IPS-15b (cell line): ENCODE results near the gene SPOCK1.

Experiments
- H3K27me3 ChIP-seq: one replicate; pipeline ENCODE4 v1.6.1; 2013; ENCODE audit warnings: low read length; ENCODE audit not compliant: control insufficient read depth, insufficient read depth
- H3K36me3 ChIP-seq: one replicate; pipeline ENCODE4 v1.6.1; 2013; ENCODE audit warnings: low read length; ENCODE audit not compliant: control insufficient read depth, insufficient read depth
- H3K4me1 ChIP-seq: one replicate; pipeline ENCODE4 v1.6.1; 2013; ENCODE audit warnings: mild to moderate bottlenecking, low read length; ENCODE audit not compliant: control insufficient read depth, insufficient read depth
- H3K4me3 ChIP-seq: one replicate; pipeline ENCODE4 v1.5.1; 2013; ENCODE audit warnings: low read depth, low read length
- H3K9ac ChIP-seq: one replicate; pipeline ENCODE4 v1.6.1; 2013; ENCODE audit warnings: low read depth, mild to moderate bottlenecking, low read length
- H3K9me3 ChIP-seq: one replicate; pipeline ENCODE4 v1.6.1; 2013; ENCODE audit warnings: mild to moderate bottlenecking, low read length; ENCODE audit not compliant: control insufficient read depth, insufficient read depth

The SPOCK1 gene

GRCh38 chr5:137144656-137145055 is 354.5 kb downstream of the SPOCK1 start:
- H3K4me3 ChIP-seq: no peak overlapping the region
- H3K27me3 ChIP-seq: no peaks in the 10 kb centered on the region
- H3K9me3 ChIP-seq: no peaks in the 10 kb centered on the region
- no peaks in the 10 kb centered on the region for H3K36me3 ChIP-seq
- H3K4me1 ChIP-seq: peaks cover 2% of the 10 kb centered on the region
- H3K9ac ChIP-seq: no peak overlapping the region

GRCh38 chr5:137142764-137143605 is 356.1 kb downstream of the SPOCK1 start:
- Histone ChIP-seq H3K4me1 (peaks cover 2% of the 10 kb centered on the region), H3K9me3 (no peaks in the 10 kb centered on the region), H3K36me3 (no peaks in the 10 kb centered on the region), H3K4me3 (no peak overlapping the region), H3K27me3 (no peaks in the 10 kb centered on the region), H3K9ac (no peak overlapping the region)

- no peaks in the 10 kb centered on the region for H3K9me3 ChIP-seq
- H3K4me3 ChIP-seq: no peak overlapping the region
- H3K4me1 ChIP-seq: peaks cover 2% of the 10 kb centered on the region
- no peaks in the 10 kb centered on the region for H3K36me3 ChIP-seq
- H3K9ac ChIP-seq: no peak overlapping the region
- H3K27me3 ChIP-seq: no peaks in the 10 kb centered on the region
These were observed 356.8 kb downstream of the SPOCK1 start for GRCh38 chr5:137142346-137142745.

- peaks cover 2% of the 10 kb centered on the region for H3K4me1 ChIP-seq
- H3K9ac ChIP-seq: no peak overlapping the region
- no peaks in the 10 kb centered on the region for H3K9me3 ChIP-seq
- H3K27me3 ChIP-seq: no peaks in the 10 kb centered on the region
- no peak overlapping the region for H3K4me3 ChIP-seq
- H3K36me3 ChIP-seq: no peaks in the 10 kb centered on the region
These were observed 357.3 kb downstream of the SPOCK1 start for GRCh38 chr5:137141779-137142178.

- Histone ChIP-seq H3K4me1 (no peaks in the 10 kb centered on the region), H3K9me3 (no peaks in the 10 kb centered on the region), H3K27me3 (no peaks in the 10 kb centered on the region), H3K4me3 (no peak overlapping the region), H3K36me3 (no peaks in the 10 kb centered on the region), H3K9ac (no peak overlapping the region)
These were observed 362.0 kb downstream of the SPOCK1 start for GRCh38 chr5:137136991-137137632.

- Histone ChIP-seq H3K9ac (no peak overlapping the region), H3K4me3 (no peak overlapping the region), H3K9me3 (no peaks in the 10 kb centered on the region), H3K4me1 (no peaks in the 10 kb centered on the region), H3K36me3 (no peaks in the 10 kb centered on the region), H3K27me3 (no peaks in the 10 kb centered on the region)
These were observed 364.1 kb downstream of the SPOCK1 start for GRCh38 chr5:137134920-137135532.

GRCh38 chr5:137129886-137130680 is 369.0 kb downstream of the SPOCK1 start:
- no peaks in the 10 kb centered on the region for H3K4me1 ChIP-seq
- H3K36me3 ChIP-seq: no peaks in the 10 kb centered on the region
- H3K4me3 ChIP-seq: no peak overlapping the region
- H3K9ac ChIP-seq: no peak overlapping the region
- H3K9me3 ChIP-seq: no peaks in the 10 kb centered on the region
- H3K27me3 ChIP-seq: no peaks in the 10 kb centered on the region

GRCh38 chr5:137128012-137128411 is 371.1 kb downstream of the SPOCK1 start:
- Histone ChIP-seq H3K4me1 (no peaks in the 10 kb centered on the region), H3K4me3 (no peak overlapping the region), H3K36me3 (no peaks in the 10 kb centered on the region), H3K27me3 (no peaks in the 10 kb centered on the region), H3K9me3 (no peaks in the 10 kb centered on the region), H3K9ac (no peak overlapping the region)

GRCh38 chr5:137126829-137127228 is 372.3 kb downstream of the SPOCK1 start:
- Histone ChIP-seq H3K4me1 (no peaks in the 10 kb centered on the region), H3K27me3 (no peaks in the 10 kb centered on the region), H3K9me3 (no peaks in the 10 kb centered on the region), H3K9ac (no peak overlapping the region), H3K36me3 (no peaks in the 10 kb centered on the region), H3K4me3 (no peak overlapping the region)

- no peaks in the 10 kb centered on the region for H3K27me3 ChIP-seq
- no peaks in the 10 kb centered on the region for H3K36me3 ChIP-seq
- H3K9ac ChIP-seq: no peak overlapping the region
- no peaks in the 10 kb centered on the region for H3K4me1 ChIP-seq
- H3K4me3 ChIP-seq: no peak overlapping the region
- no peaks in the 10 kb centered on the region for H3K9me3 ChIP-seq
These were observed 376.6 kb downstream of the SPOCK1 start for GRCh38 chr5:137122558-137122957.

- Histone ChIP-seq H3K9me3 (no peaks in the 10 kb centered on the region), H3K27me3 (no peaks in the 10 kb centered on the region), H3K9ac (no peak overlapping the region)
These were observed 377.1 kb downstream of the SPOCK1 start for GRCh38 chr5:137122075-137122474.

More at GRCh38 chr5:137122075-137122474, 377.1 kb downstream of the SPOCK1 start:
- H3K4me3 ChIP-seq: no peak overlapping the region
- no peaks in the 10 kb centered on the region for H3K36me3 ChIP-seq
- H3K4me1 ChIP-seq: no peaks in the 10 kb centered on the region
